Measurements from ENCODE around the gene ABCA10.

DNA sequence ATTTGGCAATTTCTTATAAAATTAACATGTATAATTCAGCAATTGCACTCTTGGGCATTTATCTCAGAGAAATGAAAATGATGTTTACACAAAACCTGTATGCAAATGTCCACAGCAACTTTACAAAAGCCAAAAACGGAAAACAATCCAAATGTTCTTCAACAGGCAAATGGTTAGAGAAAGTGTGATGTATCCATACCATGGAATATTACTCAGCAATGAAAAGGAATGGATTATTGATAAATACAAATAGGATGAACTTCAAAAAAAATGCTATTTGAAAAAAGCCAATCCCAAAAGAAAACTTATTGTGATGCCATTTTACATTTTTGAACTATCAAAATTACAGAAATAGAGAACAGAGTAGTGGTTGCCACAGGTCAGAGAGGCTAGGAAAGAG is 37.2 kb upstream of the ABCA10 start:
- no peak for TF ChIP-seq CTCF (conservative IDR thresholded peaks at IDR 0.05)
- TF ChIP-seq EZH2 (IDR thresholded peaks at IDR 0.05; ENCODE audit: low read depth): no peak
